Ramos (cell line): ENCODE data around the gene GLB1L3.

Source experiments
- in situ Hi-C: fragments of 300-500 bp; cut with MboI; formaldehyde crosslinking; loops from one replicate; pipeline ENCODE4 v1.14.3; 2022; ENCODE audit warnings: low sequenced_read_pairs; ENCODE audit not compliant: unreplicated experiment

Gene GLB1L3

DNA sequence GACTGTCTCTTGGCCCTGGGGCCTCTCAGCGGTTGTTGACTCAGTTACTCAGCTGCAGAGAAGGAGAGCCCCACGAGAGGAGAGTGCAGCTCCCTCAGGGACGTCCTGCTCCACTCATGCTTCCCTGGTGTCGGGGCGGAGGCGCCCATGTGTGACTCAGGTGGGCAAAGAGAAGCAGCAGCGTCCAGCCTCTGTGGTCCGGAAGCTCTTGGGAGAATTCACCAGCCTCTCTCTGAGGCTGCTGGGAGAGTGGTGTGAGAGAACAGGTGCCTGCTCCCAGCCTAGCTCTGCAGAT lies 81.3 kb downstream of the GLB1L3 start:
- in situ Hi-C loops = no loop called here

DNA sequence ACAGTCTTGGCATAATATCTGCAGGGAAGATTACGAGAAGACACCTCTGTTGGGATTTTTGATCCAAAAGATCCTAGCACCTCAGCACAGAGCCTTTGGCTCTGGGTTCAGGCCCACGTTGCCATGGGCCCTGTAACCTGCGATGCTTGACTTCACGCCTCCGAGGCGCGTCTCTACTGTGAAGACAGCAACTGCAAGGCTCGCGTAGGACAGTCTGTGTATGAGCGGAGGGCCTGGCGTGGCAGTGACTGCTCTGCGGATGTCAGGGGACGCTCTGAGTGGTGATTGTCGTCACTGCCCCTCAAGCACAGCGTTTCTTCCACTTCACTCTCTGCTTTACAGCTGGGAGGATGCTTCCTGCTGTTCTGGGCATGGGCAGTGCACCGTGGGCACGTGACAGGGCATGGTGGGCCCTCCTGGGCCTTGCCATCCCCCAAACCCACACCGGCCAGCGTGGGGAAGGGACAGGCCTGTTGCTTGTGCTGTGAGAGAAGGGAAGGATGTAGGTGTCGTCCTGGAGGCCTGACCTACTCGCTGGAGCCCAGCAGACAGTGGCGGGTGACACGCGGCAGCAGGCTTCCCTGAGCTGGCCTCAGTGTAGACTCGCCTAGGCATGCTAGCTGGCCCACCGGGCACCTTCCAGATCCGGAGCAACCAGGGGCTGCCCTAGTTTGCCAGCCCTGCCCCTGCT lies 82.1 kb downstream of the GLB1L3 start:
- in situ Hi-C loops = no loop called here

DNA sequence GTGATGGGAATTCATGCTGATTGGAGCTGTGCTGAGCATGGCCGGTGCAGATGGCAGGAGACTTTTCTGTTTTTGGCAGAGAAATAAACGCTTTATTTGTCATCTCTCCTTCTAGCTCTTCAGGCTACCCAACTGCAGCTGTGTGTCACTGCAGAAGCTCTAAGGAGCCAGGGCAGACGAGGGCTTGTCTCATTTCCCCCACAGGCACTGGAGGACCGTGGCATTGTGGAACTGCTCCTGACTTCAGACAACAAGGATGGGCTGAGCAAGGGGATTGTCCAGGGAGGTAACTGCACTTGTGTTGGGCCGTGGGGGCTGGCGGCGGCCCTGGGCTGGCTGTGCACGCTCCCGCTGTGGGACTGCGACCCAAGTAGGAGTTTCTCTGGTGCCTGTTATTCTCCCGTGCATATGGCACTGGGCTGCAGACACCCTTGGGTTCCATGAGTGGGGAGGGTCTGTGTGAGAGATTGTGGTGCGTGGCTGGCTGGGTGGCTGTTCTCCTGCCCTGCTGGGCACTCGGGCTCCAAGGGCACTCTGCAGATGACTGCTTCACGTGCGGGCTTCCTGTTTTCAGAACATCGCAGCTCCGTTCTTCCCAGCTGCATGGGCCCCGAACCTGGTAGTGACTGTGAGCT lies 82.8 kb downstream of the GLB1L3 start:
- in situ Hi-C loops = no loop called here

DNA sequence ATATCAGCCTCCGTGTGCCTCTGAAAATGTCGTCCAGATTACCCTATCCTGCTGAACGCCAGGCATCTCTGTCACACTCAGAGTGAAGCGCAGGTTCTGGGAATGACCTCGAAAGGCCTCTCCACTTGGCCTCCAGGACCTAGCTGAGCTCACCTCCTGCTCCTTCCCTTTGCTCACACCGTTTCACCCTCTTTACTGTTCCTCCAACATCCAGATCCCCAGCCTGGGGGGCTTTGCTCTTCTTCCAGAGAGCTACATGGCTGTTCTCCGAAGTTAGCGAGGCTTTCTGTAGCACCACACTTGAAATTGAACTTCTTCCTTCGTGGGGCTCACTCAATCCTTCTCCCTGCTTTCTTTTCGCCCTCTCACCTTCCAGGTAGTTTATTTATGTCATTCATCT lies 83.5 kb downstream of the GLB1L3 start:
- in situ Hi-C loops = no loop called here

DNA sequence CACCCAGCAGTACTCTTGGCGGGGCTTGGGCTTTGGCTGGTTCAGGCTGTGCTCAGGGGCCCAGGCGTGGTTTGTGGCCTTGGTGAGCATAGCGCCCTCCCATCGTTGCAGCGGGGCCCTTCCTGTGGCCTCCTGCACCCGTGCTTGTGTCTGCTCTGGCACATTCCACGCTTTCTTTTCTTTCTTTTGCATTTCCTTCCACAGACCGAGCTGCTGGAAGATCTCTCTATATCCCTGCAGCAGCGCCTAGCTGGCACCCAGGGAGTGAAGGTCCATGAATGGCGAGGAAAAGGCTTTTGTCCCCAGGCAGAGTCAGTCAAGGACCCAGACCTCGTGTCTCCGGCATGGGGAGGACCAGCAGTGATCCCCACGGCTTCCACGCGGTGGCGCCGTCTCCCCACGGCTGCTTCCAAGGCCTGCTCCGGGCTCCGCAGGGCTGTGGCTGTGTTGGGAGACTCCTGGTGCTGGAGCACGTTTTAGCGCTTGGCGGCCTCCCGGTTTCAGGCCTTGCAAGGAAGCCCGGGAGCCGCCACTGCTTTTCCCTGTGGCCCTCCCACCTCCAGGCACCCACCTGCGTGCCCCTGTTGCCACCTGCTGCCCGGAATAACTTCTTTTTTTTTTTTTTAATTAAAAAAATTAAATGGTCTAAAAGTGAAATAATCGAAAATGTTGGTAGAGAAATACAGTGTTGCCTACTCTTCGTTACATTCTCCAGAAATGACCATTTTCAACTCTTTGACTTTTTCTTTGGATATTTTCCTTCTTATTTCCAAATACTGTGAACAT lies 84.1 kb downstream of the GLB1L3 start:
- in situ Hi-C loops = no loop called here

DNA sequence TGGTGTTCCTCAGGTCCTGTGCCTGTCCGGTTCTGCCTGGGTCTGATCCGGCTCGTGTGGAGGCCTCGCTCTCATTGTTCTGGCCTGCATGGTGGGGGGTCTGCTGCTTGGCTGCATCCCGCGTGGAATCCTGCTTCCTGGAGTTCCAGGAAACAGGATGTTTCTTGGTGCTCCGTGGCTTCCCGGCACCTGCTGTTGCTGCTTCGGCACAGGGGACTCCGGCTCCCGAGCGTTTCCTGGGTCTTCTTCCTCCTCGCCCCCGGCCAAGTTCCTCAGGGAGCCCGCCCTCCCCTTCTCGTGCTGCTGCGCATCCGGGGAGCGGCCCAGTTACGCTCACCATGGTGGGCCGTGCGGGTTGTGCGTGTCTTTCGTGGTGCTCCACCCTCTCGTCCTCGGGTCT lies 85.5 kb downstream of the GLB1L3 start:
- in situ Hi-C loops = no loop called here

DNA sequence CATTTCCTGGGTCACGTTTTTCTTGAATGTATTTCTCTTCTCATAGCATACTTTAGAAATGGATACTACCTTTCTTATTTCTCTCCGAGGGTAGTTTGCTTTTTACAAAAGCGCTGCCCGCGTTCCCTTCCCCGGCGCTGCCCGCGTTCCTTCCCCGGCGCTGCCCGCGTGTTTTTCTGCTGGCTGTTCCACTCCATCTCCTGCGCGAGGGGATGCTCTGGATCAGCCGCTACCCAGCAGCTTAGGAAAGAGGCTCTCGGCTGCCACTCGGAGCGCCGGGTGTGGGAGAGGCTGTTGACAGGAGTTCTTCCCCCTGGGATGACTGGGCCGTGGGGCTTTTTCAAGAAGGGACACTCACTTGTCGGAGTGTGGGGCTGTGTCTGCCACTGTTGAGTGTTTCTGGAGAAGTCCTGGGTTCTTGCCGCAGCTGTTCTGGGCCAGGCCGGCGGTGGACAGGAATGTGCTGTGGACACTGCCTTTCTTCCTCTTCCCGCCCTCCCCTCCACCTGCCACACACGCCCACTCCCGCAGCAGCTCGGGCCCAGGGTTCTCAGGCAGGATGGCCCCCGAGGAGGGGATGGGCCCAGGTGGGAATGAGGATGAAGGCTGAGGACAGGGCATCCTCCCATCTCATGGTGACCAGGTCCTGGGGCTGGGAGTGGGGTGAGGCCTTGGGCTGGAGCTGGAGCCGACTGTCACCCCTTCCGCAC lies 86.2 kb downstream of the GLB1L3 start:
- in situ Hi-C loops = no loop called here

DNA sequence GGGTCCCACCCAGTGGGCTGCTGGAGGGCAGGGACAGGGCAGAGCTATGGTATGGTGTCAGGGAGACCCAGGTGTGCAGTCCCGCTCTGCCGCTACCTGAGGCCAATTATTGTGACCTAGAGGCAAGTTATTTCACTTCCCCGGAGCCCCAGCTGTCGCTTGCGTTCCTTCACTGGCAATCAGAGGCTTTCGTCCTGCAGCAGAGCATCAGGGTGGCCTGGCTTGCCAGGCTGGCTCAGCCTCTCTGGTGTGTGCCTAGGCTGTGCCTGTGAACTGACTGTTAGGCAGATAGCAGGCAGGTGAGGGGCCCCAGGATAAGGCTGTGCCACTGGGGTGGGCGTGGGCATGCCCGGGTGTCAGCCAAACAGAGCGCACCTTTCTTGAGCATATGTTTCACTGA lies 87.0 kb downstream of the GLB1L3 start:
- in situ Hi-C loops = no loop called here

DNA sequence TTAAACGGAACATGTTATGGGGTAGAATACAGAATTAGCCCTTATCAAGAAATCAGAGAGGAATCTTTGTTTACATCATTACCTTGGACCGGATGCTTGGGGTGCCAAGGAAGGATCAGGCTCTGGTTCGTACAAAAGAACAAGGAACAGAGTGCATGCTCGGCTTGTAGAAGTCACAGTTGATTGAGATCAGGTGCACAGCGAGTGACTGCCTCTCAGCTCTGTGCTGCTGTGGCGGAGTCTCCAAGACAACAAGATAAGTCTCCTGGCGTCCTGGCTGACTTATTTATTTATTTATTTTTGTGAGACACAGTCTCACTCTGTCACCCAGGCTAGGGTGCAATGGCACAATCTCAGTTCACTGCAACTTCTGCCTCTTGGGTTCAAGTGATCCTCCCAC lies 87.4 kb downstream of the GLB1L3 start:
- in situ Hi-C loops = no loop called here

DNA sequence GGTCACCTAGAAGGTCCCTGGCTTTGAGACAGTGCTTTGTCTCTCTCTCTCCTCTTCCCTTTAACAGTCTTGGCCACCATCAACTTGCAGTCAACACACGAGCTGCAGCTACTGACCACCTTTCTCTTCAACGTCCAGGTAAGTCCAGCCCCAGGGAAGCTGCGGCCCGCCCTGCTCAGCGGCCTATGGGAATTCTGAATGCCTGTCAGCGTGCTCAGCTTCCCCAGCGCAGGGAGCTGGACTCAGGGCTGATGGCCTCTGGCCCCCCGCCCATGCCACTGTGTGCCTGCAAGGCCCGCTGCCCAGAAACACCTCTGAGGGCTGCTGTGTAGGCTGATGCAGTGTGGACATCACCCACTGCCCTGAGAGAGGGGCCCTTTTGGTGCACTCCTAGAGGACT lies 88.1 kb downstream of the GLB1L3 start:
- in situ Hi-C loops = no loop called here

DNA sequence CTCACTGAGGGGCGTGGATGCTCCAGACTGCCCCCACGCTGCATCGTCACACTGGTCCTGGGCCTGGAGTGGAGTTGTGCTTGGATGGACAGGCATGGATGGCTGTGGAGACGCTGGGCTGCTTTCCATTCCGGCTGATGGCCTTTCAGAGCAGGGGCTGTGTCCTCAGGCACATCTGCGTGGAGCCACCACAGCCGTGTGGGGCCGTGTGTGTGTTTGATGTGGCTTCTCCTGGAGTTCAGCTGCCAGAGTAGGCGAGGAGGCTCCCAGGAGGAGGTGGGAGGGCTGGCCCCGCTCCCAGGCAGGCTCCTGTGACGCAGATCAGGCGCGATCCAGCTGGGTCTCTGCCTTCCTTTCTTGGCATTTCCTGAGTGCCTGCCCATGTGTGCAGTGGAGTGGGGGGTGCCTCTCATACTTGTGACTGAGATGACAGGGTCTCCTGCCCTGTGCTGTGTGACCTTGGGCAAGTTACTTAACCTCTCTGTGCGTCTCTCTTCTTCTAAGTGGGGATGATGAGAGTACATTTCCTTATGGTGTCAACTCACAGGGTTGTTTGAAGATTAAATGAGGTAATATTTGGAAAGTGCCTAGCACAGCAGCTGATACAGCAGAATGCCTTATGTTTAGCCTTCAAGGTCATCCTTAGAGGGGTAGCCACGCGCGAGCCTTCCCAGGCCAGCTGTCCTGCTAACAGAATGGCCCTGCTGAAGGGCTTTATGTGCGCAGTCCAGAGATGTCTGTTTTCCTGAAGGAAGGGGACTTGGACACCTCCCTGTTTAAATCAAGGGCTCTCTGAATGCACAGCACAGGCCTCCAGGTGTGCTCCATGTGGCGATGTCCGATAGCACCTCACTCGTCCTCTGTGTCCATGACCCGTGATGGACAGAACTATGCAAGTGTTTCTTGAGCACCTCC lies 89.1 kb downstream of the GLB1L3 start:
- in situ Hi-C loops = no loop called here

DNA sequence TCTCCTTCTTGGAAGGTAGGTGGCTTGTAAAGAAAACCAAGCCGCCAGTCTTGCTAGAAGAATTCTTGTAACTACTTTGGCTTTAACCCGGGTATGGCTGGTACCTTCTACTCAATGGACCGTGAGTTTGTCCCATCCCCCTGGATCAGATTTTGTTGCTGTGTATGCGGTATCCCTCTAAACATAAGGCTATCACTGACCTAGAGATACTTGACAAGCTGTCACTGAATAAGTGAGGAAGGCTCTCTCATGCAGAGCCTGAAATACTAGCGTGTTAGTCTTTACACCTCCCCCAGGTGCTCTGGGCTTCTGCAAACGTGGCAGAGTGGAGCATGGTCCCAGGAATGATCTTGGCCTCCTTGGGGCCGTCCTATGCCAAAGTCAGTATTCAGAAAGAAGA lies 90.1 kb downstream of the GLB1L3 start:
- in situ Hi-C loops = no loop called here

DNA sequence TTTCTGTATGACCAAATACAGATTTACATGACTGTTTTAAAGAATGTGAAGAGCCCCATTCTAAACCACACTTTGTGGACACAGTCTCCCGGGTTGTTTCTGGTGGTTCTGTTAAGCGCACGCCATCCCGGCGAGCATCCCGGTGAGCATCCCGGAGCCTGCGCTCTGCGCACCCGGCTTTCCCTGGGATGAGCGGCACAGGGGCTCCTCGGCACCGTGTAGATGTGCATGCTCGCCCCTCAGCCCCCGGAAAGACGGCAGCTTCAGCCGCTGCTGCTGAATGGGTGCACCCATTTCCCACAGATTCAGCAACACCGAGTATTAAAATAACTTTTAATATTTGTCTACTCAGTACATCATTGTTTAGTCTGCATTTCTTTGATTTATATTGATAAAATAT lies 91.6 kb downstream of the GLB1L3 start:
- in situ Hi-C loops = no loop called here
